HepG2 (cell line): ENCODE data around the gene SLC6A12. TPM values are rescaled to one million over a fixed set of nuclear protein-coding genes. Genes with fewer than 3 reads are reported as not detected.

ENCODE experiments used
- ATAC-seq: fragments of 200-7000 bp; cut with Tn5 transposase; 3 replicates; pipeline ENCODE4 v1.9.1; 2020; ENCODE audit warnings: mild to moderate bottlenecking, moderate library complexity
- BruUV-seq: library from RNA; stranded (reverse); fragments of 400-500 nt; replicated peaks from 2 replicates; lab custom pipeline; 2021; lab: Mats Ljungman, UMichigan
- CTCF ChIA-PET: fragments of 300-600 bp; formaldehyde crosslinking; extraction: SDS; loops from one replicate; lab custom pipeline; 2021; ENCODE audit warnings: low total read pairs, inconsistent platforms, low intra/inter-chr PET ratio; lab: Yijun Ruan, JAX
- POLR2A ChIA-PET: fragments of 350-600 bp; sonication (Branson Sonifier 250); formaldehyde crosslinking; loops from one replicate; lab custom pipeline; 2020; ENCODE audit warnings: antibody characterized with exemption, inconsistent platforms; lab: Yijun Ruan, JAX
- DNase-seq: peaks from one replicate; pipeline ENCODE4 v3.0.0-alpha.2; 2015; ENCODE audit warnings: low spot score
- FAIRE-seq: peaks from 3 replicates; lab custom pipeline; 2011; peaks lifted over from hg19 to GRCh38; lab: Jason Lieb, UNC
- H2AFZ ChIP-seq: one replicate; pipeline ENCODE4 v1.6.1; 2011; ENCODE audit warnings: low read length, inconsistent platforms
- H3K27ac ChIP-seq: fragments of 300-600 bp; 3 replicates; pipeline ENCODE4 v1.8.0; 2011; ENCODE audit warnings: mixed run types, mild to moderate bottlenecking, mixed read lengths, low read length, inconsistent platforms; ENCODE audit not compliant: insufficient read depth; ENCODE audit errors: extremely low read length
- H3K27me3 ChIP-seq, 2 experiments: fragments of 200-600 bp in 1 of 2; 2 replicates in 1 of 2; 3 replicates in 1 of 2; pipeline versions ENCODE4 v1.6.0 to v1.8.0; 2011; ENCODE audit warnings: low read length in 2 of 2, mild to moderate bottlenecking in 2 of 2, moderate library complexity in 2 of 2, inconsistent platforms in 1 of 2; ENCODE audit not compliant: insufficient read depth in 2 of 2, control insufficient read depth in 1 of 2
- H3K36me3 ChIP-seq, 2 experiments: fragments of 200-600 bp in 1 of 2; replicated peaks in 1 of 2; 2 replicates in 1 of 2; 3 replicates in 1 of 2; pipeline versions ENCODE4 v1.5.1 to v1.8.0; 2011; ENCODE audit warnings: low read length in 2 of 2, inconsistent platforms in 1 of 2; ENCODE audit not compliant: insufficient read depth in 2 of 2, control insufficient read depth in 1 of 2
- H3K4me1 ChIP-seq: 2 replicates; pipeline ENCODE4 v1.5.1; 2012; ENCODE audit warnings: low read length, inconsistent platforms; ENCODE audit not compliant: insufficient read depth
- H3K4me2 ChIP-seq: 2 replicates; pipeline ENCODE4 v1.6.0; 2011; ENCODE audit warnings: low read depth, low read length, inconsistent platforms
- H3K4me3 ChIP-seq, 3 experiments: fragments of 200-600 bp in 1 of 3; sonication (generic), shearing (Covaris generic) in 1 of 3; replicated peaks in 1 of 3; 2 replicates each; pipeline ENCODE4 v1.5.1; 2011 to 2016; ENCODE audit warnings: low read length in 3 of 3, inconsistent platforms in 2 of 3, low read depth in 2 of 3, mild to moderate bottlenecking in 2 of 3, control low read depth in 1 of 3, mixed read lengths in 1 of 3; ENCODE audit not compliant: insufficient read depth in 1 of 3
- H3K79me2 ChIP-seq: one replicate; pipeline ENCODE4 v1.6.1; 2011; ENCODE audit warnings: low read length, inconsistent platforms; ENCODE audit not compliant: insufficient read depth
- H3K9ac ChIP-seq: 2 replicates; pipeline ENCODE4 v1.6.0; 2011; ENCODE audit warnings: mild to moderate bottlenecking, low read depth, low read length, inconsistent platforms; ENCODE audit not compliant: insufficient read depth
- H3K9me3 ChIP-seq: 2 replicates; pipeline ENCODE4 v1.5.1; 2012; ENCODE audit warnings: mild to moderate bottlenecking, low read length
- H4K20me1 ChIP-seq: 2 replicates; pipeline ENCODE4 v1.6.0; 2011; ENCODE audit warnings: inconsistent platforms, mild to moderate bottlenecking, low read length, moderate library complexity; ENCODE audit not compliant: insufficient read depth
- AGO1 ChIP-seq: fragments of 200-400 bp; formaldehyde crosslinking; IDR thresholded peaks from 2 replicates; pipeline ENCODE4 v1.6.1; 2017; ENCODE audit warnings: mild to moderate bottlenecking, low read depth, low read length, moderate library complexity; ENCODE audit not compliant: poor library complexity, severe bottlenecking
- ATAD3A ChIP-seq: sonication (generic); formaldehyde crosslinking; IDR thresholded peaks from 2 replicates; pipeline ENCODE4 v1.4.0; 2020; ENCODE audit warnings: missing genetic modification reagents
- MAZ ChIP-seq, 2 experiments: sonication (generic) in 1 of 2; formaldehyde crosslinking in 1 of 2; IDR thresholded peaks; 2 replicates each; pipeline versions ENCODE4 v1.5.0 to v1.6.1; 2012 to 2020; ENCODE audit warnings: low read depth in 2 of 2, mild to moderate bottlenecking in 2 of 2, borderline replicate concordance in 1 of 2, improper control_type of control experiment in 1 of 2, low read length in 1 of 2, missing genetic modification reagents in 1 of 2, moderate library complexity in 1 of 2
- RXRA ChIP-seq: sonication (generic); formaldehyde crosslinking; IDR thresholded peaks from 2 replicates; pipeline ENCODE4 v1.5.1; 2020; ENCODE audit warnings: missing genetic modification reagents
- YEATS2 ChIP-seq: sonication (generic); formaldehyde crosslinking; IDR thresholded peaks from 2 replicates; pipeline ENCODE4 v1.4.0; 2020; ENCODE audit warnings: missing genetic modification reagents, borderline replicate concordance
- YY1 ChIP-seq: IDR thresholded peaks from 2 replicates; pipeline ENCODE4 v1.6.1; 2011; ENCODE audit warnings: low read length, low read depth, moderate library complexity, mild to moderate bottlenecking; ENCODE audit not compliant: insufficient read depth, insufficient replicate concordance
- ZNF205 ChIP-seq: IDR thresholded peaks from 2 replicates; pipeline ENCODE4 v1.6.1; 2018; ENCODE audit warnings: missing biosample characterization, missing genetic modification reagents
- ZNF441 ChIP-seq: sonication (generic); formaldehyde crosslinking; IDR thresholded peaks from 2 replicates; pipeline ENCODE4 v1.7.0; 2021; ENCODE audit warnings: missing genetic modification reagents, borderline replicate concordance
- ZNF772 ChIP-seq: sonication (generic); formaldehyde crosslinking; IDR thresholded peaks from 2 replicates; pipeline ENCODE4 v1.5.0; 2020; ENCODE audit warnings: mild to moderate bottlenecking, missing genetic modification reagents
- whole genome bisulfite sequencing: methylation state at CpG from one replicate; pipeline ENCODE4 v1.1.6; 2017; ENCODE audit warnings: low lambda C conversion rate; 5-methylcytosine and 5-hydroxymethylcytosine counted together
- in situ Hi-C: cut with HindIII; loops from 2 replicates; pipeline ENCODE4 v1.10.0; 2017; ENCODE audit warnings: low pct_unique_long_range_greater_than_20kb; ENCODE audit not compliant: extremely low pct_ligation_motif_present
- intact Hi-C: fragments of 100-400 bp; cut with micrococcal nuclease; formaldehyde crosslinking; loops from one replicate; pipeline ENCODE4 v1.10.0; 2022; ENCODE audit not compliant: unreplicated experiment
- polyA plus RNA-seq, 8 experiments: library from polyadenylated mRNA; depleted of rRNA in 3 of 8; stranded (reverse) in 7 of 8; unstranded in 1 of 8; fragments of >200 nt; fragmentation: Illumina TruSeq in 4 of 8; extraction: Trizol in 4 of 8; gene quantifications; 2 replicates each; pipeline versions ENCODE4 v1.2.1 to v1.2.3, GENCODE V29; 2011 to 2016; ENCODE audit warnings: low read depth in 4 of 8, missing spikeins in 1 of 8, mixed read lengths in 1 of 8; ENCODE audit not compliant: insufficient read depth in 1 of 8
- total RNA-seq, 5 experiments: library from RNA; depleted of rRNA; stranded (reverse); fragments of >200 nt; fragmentation: Illumina TruSeq; extraction: Trizol; gene quantifications; 2 replicates each; pipeline ENCODE4 v1.2.3, GENCODE V29; 2016; ENCODE audit warnings: low read depth in 1 of 5
- TF ChIP-seq, protein P1 (sequence below): sonication (generic); formaldehyde crosslinking; IDR thresholded peaks from 2 replicates; pipeline ENCODE4 v1.4.0; 2020; ENCODE audit warnings: missing genetic modification reagents, mild to moderate bottlenecking, borderline replicate concordance
- TF ChIP-seq, protein P2 (sequence below): sonication (generic); formaldehyde crosslinking; IDR thresholded peaks from 2 replicates; pipeline ENCODE4 v1.9.0; 2021; ENCODE audit warnings: missing genetic modification reagents, mild to moderate bottlenecking, borderline replicate concordance
- TF ChIP-seq, protein P3 (sequence below): sonication (generic); formaldehyde crosslinking; IDR thresholded peaks from 2 replicates; pipeline ENCODE4 v1.8.1; 2023; ENCODE audit warnings: mild to moderate bottlenecking, missing genetic modification reagents, borderline replicate concordance

The SLC6A12 gene
- total and polyA plus RNA-seq, 2 of the 13 experiments (the other 11 are each of a cell fraction or from before 2014, with no cell fraction given): 3.7 to 18.8 TPM

DNA sequence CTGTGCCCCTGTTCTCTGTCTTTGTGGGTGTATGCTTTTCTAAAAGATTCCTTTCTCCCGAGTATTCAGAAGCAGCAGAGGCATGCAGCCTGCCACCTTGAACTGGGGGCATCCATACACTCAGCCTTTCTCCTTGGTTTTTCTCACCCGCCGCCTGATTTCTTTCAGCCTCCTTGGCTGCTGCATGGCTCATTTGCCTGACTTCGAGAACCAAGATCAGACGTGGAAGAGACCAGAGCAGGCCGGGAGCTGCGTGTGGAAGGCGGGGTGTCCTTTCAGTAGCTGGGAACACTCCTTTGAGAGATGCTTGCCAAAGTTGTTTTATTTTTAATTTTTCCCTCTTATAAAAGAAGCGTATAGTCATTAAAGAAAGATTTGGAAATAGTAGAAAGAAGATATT is 53.1 kb downstream of the SLC6A12 start:
- no peaks in the 10 kb centered on the region for H3K36me3 ChIP-seq
- no peaks in the 10 kb centered on the region for H4K20me1 ChIP-seq
- CTCF ChIA-PET: no interaction called here
- peaks cover 4 to 54% of the 10 kb centered on the region in 2 experiments for H3K27me3 ChIP-seq
- H2AFZ ChIP-seq: no peak overlapping the region
- H3K27ac ChIP-seq: no peak overlapping the region
- no peaks in the 10 kb centered on the region for H3K79me2 ChIP-seq
- in situ Hi-C loops (no loop called here), intact Hi-C loops (no loop called here)
- H3K9me3 ChIP-seq: no peaks in the 10 kb centered on the region
- no peak for FAIRE-seq
- WGBS: 26% methylated on average over 9 of the region's 9 CpGs
- no peak overlapping the region for H3K4me3 ChIP-seq
- DNase-seq: no peak
- ATAC-seq: no peak
- peaks cover 14% of the 10 kb centered on the region for H3K4me1 ChIP-seq
- TF ChIP-seq RXRA (CRISPR knock-in tag) (no peak), ZNF772 (CRISPR knock-in tag) (no peak), ATAD3A (CRISPR knock-in tag) (no peak), AGO1 (no peak), YEATS2 (no peak), ZNF205 (CRISPR knock-in tag) (no peak), MAZ (IDR thresholded peaks at IDR 0.05; ENCODE audit: borderline replicate concordance, low read depth, low read length) (no peak), MAZ (CRISPR knock-in tag; IDR thresholded peaks at IDR 0.05; ENCODE audit: low read depth) (no peak), YY1 (no peak), ZNF441 (CRISPR knock-in tag) (no peak)
- TF ChIP-seq, protein P1, sequence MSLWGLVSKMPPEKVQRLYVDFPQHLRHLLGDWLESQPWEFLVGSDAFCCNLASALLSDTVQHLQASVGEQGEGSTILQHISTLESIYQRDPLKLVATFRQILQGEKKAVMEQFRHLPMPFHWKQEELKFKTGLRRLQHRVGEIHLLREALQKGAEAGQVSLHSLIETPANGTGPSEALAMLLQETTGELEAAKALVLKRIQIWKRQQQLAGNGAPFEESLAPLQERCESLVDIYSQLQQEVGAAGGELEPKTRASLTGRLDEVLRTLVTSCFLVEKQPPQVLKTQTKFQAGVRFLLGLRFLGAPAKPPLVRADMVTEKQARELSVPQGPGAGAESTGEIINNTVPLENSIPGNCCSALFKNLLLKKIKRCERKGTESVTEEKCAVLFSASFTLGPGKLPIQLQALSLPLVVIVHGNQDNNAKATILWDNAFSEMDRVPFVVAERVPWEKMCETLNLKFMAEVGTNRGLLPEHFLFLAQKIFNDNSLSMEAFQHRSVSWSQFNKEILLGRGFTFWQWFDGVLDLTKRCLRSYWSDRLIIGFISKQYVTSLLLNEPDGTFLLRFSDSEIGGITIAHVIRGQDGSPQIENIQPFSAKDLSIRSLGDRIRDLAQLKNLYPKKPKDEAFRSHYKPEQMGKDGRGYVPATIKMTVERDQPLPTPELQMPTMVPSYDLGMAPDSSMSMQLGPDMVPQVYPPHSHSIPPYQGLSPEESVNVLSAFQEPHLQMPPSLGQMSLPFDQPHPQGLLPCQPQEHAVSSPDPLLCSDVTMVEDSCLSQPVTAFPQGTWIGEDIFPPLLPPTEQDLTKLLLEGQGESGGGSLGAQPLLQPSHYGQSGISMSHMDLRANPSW (CRISPR knock-in tag): no peak
- TF ChIP-seq, protein P2, sequence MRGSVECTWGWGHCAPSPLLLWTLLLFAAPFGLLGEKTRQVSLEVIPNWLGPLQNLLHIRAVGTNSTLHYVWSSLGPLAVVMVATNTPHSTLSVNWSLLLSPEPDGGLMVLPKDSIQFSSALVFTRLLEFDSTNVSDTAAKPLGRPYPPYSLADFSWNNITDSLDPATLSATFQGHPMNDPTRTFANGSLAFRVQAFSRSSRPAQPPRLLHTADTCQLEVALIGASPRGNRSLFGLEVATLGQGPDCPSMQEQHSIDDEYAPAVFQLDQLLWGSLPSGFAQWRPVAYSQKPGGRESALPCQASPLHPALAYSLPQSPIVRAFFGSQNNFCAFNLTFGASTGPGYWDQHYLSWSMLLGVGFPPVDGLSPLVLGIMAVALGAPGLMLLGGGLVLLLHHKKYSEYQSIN: no peak
- TF ChIP-seq, protein P3, sequence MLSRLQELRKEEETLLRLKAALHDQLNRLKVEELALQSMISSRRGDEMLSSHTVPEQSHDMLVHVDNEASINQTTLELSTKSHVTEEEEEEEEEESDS (CRISPR knock-in tag): no peak
- BruUV-seq: no TSS peak
- H3K9ac ChIP-seq: no peak overlapping the region
- POLR2A ChIA-PET: no interaction called here
- H3K4me2 ChIP-seq: no peak overlapping the region
